OCI-LY3 (cell line): ENCODE results near the gene GFM1.
A peak's percentile ranks its signal among the peaks of the same experiment; 100 is the strongest.

Experiments used
- H2AFZ ChIP-seq: fragments of 200-600, 300-600 bp; shearing (Covaris generic); 2 replicates; pipeline ENCODE4 v1.6.0; 2014; ENCODE audit warnings: antibody characterized with exemption, low read depth, low read length
- H3K27ac ChIP-seq: fragments of 200-600, 300-600 bp; sonication (generic); 2 replicates; pipeline ENCODE4 v1.5.1; 2014; ENCODE audit warnings: mild to moderate bottlenecking, low read length, moderate library complexity, mixed read lengths
- H3K27me3 ChIP-seq: fragments of 200-600, 300-600 bp; sonication (generic); 2 replicates; pipeline ENCODE4 v1.6.1; 2014; ENCODE audit warnings: low read depth, low read length, mixed read lengths
- H3K36me3 ChIP-seq: fragments of 200-600, 300-600 bp; sonication (generic); replicated peaks from 2 replicates; pipeline ENCODE3; 2014; ENCODE audit warnings: low read depth, low read length, mixed read lengths
- H3K4me1 ChIP-seq: fragments of 300-600, 200-600 bp; sonication (generic); 2 replicates; pipeline ENCODE4 v1.6.1; 2014; ENCODE audit warnings: low read length, mixed read lengths
- H3K4me2 ChIP-seq: fragments of 200-600, 300-600 bp; sonication (generic); 2 replicates; pipeline ENCODE4 v1.6.1; 2014; ENCODE audit warnings: low read length, mixed read lengths
- H3K4me3 ChIP-seq: fragments of 300-600, 200-600 bp; sonication (generic); 2 replicates; pipeline ENCODE4 v1.5.1; 2014; ENCODE audit warnings: antibody characterized with exemption, mild to moderate bottlenecking, low read length, moderate library complexity
- H3K79me2 ChIP-seq: fragments of 300-600, 200-600 bp; shearing (Covaris generic); 2 replicates; pipeline ENCODE4 v1.6.1; 2014; ENCODE audit warnings: mild to moderate bottlenecking, low read length, mixed read lengths
- H3K9ac ChIP-seq: fragments of 300-600, 200-600 bp; shearing (Covaris generic); 2 replicates; pipeline ENCODE4 v1.6.0; 2014; ENCODE audit warnings: mild to moderate bottlenecking, low read length, moderate library complexity
- H3K9me3 ChIP-seq: fragments of 200-600, 300-600 bp; shearing (Covaris generic); 2 replicates; pipeline ENCODE4 v1.6.1; 2014; ENCODE audit warnings: low read length, mixed read lengths; ENCODE audit not compliant: insufficient read depth
- H4K20me1 ChIP-seq: fragments of 200-600, 300-600 bp; sonication (generic); 2 replicates; pipeline ENCODE4 v1.6.1; 2016; ENCODE audit warnings: low read length, mixed read lengths; ENCODE audit not compliant: insufficient read depth
- CTCF ChIP-seq: fragments of 200-600, 300-600 bp; sonication (generic); IDR thresholded peaks from 2 replicates; pipeline ENCODE4 v1.5.1; 2014; ENCODE audit warnings: antibody characterized with exemption, low read length, low read depth
- EZH2phosphoT487 ChIP-seq: fragments of 200-600 bp; shearing (Covaris generic); IDR thresholded peaks from 2 replicates; pipeline ENCODE4 v1.6.1; 2018; ENCODE audit warnings: antibody characterized with exemption, mixed run types, low read depth

GFM1 gene

GRCh38 chr3:158644345-158644908 lies at the start of gene GFM1:
GFM1 (plus strand) TSS chr3:158644527; CDS start chr3:158644635, 108 bp downstream.
- Histone ChIP-seq H3K4me1 (peaks cover 8% of the 10 kb centered on the region), H3K27ac (peak within 1 kb of the TSS; percentile 39), H3K9me3 (no peaks in the 10 kb centered on the region), H4K20me1 (no peaks in the 10 kb centered on the region), H3K79me2 (peaks cover 34% of the 10 kb centered on the region), H3K36me3 (peaks cover 18% of the 10 kb centered on the region), H3K9ac (peak within 1 kb of the TSS; percentile 72), H3K4me2 (peak within 1 kb of the TSS; percentile 51), H3K27me3 (no peaks in the 10 kb centered on the region), H3K4me3 (peak within 1 kb of the TSS; percentile 90), H2AFZ (peak within 1 kb of the TSS; percentile 73)
- TF ChIP-seq CTCF (peak; percentile 73), EZH2phosphoT487 (no peak)

- Histone ChIP-seq H2AFZ (no peak overlapping the region), H3K9me3 (no peaks in the 10 kb centered on the region), H3K27me3 (no peaks in the 10 kb centered on the region), H3K27ac (no peak overlapping the region), H3K4me2 (no peak overlapping the region), H3K4me3 (no peak overlapping the region), H3K36me3 (no peaks in the 10 kb centered on the region), H4K20me1 (no peaks in the 10 kb centered on the region), H3K9ac (no peak overlapping the region), H3K4me1 (no peaks in the 10 kb centered on the region), H3K79me2 (no peaks in the 10 kb centered on the region)
- no peak for TF ChIP-seq EZH2phosphoT487
- no peak for TF ChIP-seq CTCF
Measured at GRCh38 chr3:158600787-158601186, 43.5 kb upstream of the GFM1 start.

- Histone ChIP-seq H3K27me3 (no peaks in the 10 kb centered on the region), H4K20me1 (no peaks in the 10 kb centered on the region), H3K9ac (no peak overlapping the region), H3K36me3 (no peaks in the 10 kb centered on the region), H3K9me3 (no peaks in the 10 kb centered on the region), H2AFZ (no peak overlapping the region), H3K79me2 (no peaks in the 10 kb centered on the region), H3K27ac (no peak overlapping the region), H3K4me1 (no peaks in the 10 kb centered on the region), H3K4me2 (no peak overlapping the region), H3K4me3 (no peak overlapping the region)
- TF ChIP-seq CTCF: no peak
- TF ChIP-seq EZH2phosphoT487: no peak
Measured at GRCh38 chr3:158602227-158602626, 42.1 kb upstream of the GFM1 start.

- Histone ChIP-seq H3K36me3 (no peaks in the 10 kb centered on the region), H3K27me3 (no peaks in the 10 kb centered on the region), H3K4me1 (no peaks in the 10 kb centered on the region), H3K27ac (no peak overlapping the region), H3K9ac (no peak overlapping the region), H2AFZ (no peak overlapping the region), H3K4me3 (no peak overlapping the region), H3K9me3 (peaks cover 12% of the 10 kb centered on the region), H3K4me2 (no peak overlapping the region), H3K79me2 (no peaks in the 10 kb centered on the region), H4K20me1 (no peaks in the 10 kb centered on the region)
- no peak for TF ChIP-seq CTCF
- TF ChIP-seq EZH2phosphoT487: no peak
Measured at GRCh38 chr3:158617982-158618875, 26.1 kb upstream of the GFM1 start.
